Suppressor macrophage treated with lipopolysaccharide for 1 hour (primary cell): ENCODE measurements around the gene PLEKHA8.
"Not testable (repeated sequence)": the region's sequence is repeated elsewhere in the genome, so short reads cannot be mapped to it uniquely, and the experiment has no call there.

Experiments
- DNase-seq, 3 donors: peaks; one replicate each; pipeline ENCODE4 v3.0.0-alpha.2; 2020 to 2022

Gene PLEKHA8

DNA sequence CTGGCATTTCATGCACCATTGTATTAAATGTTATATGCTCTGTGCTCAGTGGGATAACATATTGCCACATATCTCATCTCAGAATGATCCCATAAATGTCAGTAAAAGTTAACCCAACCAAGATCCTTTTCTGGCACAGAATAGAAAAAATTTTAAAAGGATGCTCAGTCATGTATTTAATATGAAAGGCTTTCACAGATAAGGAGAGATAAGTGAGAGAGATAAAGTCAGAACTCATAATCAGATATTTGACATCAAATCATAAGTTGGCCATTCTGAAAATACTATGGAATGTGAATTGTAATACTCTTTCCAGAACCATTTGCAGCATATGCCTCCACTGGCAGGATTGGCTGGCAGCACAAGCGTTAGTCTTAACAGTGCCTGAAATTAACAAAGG lies 38.5 kb downstream of the PLEKHA8 start:
- DNase-seq: no peak

DNA sequence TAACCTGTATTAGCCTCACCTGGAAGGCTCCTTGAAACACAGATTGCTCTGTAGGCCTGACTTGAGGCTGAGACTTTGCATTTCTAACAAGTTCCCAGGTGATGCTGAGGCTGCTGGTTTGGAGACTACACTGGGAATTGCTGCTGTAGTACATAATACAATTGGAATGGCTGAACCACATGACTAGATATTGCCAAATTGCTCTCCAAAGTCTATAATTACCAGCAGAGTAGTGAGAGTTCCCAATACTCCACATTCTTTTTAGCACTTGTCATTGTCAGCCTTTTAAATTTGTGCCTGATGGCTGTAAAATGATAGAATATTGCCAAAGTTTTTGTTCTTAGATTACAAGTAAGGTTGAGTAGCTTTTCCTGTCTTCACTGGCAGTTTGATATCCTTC lies 39.9 kb downstream of the PLEKHA8 start:
- DNase-seq: no peak

- DNase-seq: peak in 2 of 3 donors; percentile 8 to 19
Observed at GRCh38 chr7:30069096-30069867, 41.1 kb downstream of the PLEKHA8 start.

- DNase-seq: no peak
Observed at GRCh38 chr7:30070052-30070451, 41.8 kb downstream of the PLEKHA8 start.

DNA sequence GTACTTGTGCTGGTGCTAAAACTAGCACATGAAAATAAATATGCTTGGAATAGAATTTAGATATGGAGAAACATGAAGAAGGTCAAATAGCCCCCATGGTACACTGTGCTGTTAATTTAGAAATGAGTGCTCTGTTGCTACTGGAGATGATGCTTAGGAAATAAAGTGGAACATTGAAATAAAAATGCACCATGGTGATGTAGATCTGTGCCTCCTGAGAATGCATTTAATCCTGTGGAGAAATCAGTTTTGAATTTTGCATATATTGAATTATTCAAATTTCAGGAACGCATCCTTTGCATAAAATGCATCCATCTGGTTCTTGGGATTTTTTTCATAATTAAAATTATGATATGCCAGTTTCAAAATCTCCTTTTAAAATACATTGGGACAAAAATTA lies 44.5 kb downstream of the PLEKHA8 start:
- DNase-seq: no peak

GRCh38 chr7:30074422-30075030 lies 46.3 kb downstream of the PLEKHA8 start:
- peak; percentile 39 to 45 (median 44) for DNase-seq

DNA sequence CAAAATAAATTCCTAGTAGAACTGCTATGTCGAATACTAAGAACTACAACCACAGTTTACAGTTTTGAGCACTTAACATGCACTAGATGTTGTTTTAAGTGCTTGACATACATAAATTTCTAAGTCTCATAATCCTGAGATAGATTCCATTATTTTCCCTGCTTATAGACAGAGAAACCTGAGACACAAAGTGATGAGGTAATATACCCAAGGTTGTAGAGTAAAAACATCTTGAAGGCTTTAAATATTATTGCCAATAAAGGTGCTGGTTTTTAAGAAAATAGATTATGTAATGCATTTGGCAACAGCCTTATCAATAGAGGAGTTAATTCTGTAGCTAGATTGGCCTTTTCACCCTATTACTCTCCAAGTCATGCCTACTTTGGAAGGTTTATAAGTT lies 48.2 kb downstream of the PLEKHA8 start:
- DNase-seq: no peak

- no peak for DNase-seq
Observed at GRCh38 chr7:30078280-30078679, 50.1 kb downstream of the PLEKHA8 start.

DNA sequence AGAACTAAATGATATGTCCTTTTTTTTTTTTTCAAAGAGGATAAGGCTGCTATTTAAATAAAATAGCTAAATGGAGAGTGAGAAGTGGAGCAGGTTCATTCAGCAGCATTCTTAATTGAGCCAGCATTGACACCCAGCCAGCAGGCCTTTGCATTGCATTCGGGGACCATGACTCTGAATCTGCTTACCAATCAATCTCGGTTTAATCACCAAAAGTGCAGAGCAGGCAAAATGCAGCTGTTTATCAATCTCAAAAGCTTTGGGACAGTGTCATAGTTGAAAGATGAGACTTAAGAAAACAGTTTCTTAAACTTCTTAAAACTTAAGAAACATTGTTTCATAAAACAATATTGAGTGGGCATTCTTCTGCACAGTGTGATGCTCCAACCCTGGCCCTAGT lies 51.7 kb downstream of the PLEKHA8 start:
- no peak for DNase-seq

DNA sequence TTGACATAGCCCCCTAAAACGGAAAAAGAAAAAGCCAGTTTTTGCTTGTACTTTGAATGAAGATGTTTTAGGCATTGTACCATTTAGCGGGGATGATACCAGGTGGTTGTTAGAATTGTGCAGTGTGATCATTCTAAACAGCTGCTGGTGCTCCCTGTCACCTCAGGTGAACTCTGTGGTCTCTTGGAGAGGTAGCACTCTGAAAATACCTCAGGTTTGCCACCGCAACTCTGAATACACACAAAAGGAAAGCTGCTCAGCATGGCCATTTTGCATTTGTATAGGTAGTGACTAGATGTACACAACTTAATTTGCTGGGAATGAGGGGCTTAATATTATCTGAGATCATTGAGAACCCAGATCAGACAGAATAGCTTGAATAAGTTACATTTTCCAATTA lies 52.6 kb downstream of the PLEKHA8 start:
- DNase-seq: no peak

DNA sequence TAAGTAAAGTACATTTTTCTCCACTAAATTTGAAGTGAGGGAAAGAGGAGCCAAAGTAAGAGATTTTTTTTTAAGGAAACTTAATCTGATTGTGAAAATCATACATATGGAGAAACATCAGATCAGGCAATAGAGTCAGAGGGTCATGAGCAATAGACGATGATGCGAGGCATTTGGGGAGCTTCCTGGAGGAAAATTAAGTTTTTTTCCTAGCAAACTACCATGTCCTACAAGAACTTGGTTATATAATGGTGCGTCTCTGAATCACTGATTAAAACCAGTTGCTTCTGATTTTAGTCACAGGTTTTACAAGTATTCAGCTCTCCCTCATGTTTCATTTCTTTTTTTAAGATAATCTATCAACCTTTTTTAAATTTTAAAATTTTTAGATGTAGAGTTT lies 54.5 kb downstream of the PLEKHA8 start:
- no peak for DNase-seq

DNA sequence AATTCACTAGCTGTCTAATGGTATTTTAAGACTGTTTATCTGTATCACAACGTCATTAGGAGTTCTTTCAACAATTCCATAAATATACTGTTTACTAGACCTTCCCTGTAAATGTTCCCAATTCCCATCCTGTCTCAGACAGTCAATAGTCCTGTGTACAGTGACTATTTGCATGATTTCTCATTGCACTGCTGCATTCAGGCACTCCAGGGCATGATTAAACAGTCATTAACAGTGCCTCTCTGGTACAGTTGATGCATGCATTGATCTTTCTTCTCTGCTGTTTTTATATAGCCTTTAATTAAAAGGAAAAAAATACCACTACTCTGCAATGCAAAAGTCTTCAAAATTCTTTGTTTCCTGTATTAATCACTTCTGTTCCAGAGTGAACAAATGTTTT lies 55.1 kb downstream of the PLEKHA8 start:
- DNase-seq: no peak

- no peak for DNase-seq
Observed at GRCh38 chr7:30084212-30084611, 56.0 kb downstream of the PLEKHA8 start.

DNA sequence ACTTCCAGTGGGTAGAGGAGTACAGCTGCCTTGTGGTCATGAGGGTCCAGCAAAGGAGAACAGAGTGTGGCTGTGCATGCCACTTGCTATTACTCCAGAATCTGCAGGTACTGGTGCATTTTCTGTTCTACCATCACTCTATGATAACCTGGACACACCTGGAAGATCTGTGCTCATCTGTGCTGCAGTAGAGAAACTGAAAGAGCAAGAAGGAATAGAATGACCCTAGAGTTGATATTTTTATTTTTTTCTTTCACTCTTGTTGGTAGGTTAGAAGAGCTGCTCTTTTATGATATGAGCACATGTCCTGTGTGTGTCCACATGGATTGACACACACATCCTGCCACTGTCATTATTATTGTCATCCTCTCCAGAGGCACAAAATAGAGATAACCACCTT lies 58.3 kb downstream of the PLEKHA8 start:
- no peak for DNase-seq

DNA sequence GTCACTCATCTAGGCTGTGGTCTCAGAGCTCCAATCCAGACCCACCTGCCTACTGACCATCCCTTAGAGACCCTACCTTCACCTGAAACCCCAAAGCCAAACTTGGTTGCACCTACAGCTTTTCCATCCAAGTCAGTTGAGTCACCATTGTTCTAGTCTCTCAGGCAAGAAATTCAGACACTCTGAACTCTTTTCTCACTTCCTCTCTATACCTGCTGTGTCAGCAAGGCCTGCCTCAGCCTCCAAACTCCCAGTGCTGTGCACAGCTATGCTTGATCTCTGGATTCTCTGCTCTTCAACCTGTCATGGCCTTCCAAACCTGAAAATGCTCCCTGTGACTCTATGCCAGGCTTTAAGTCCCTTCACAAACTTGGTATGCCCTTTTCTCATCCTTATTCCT lies 59.2 kb downstream of the PLEKHA8 start:
- peak in 1 of 3 donors; percentile 10 for DNase-seq

GRCh38 chr7:30088362-30088761 lies 60.1 kb downstream of the PLEKHA8 start:
- DNase-seq: no peak

- no peak for DNase-seq
Observed at GRCh38 chr7:30090111-30090510, 61.9 kb downstream of the PLEKHA8 start.

GRCh38 chr7:30091491-30091912 lies 63.3 kb downstream of the PLEKHA8 start:
- no peak for DNase-seq

DNA sequence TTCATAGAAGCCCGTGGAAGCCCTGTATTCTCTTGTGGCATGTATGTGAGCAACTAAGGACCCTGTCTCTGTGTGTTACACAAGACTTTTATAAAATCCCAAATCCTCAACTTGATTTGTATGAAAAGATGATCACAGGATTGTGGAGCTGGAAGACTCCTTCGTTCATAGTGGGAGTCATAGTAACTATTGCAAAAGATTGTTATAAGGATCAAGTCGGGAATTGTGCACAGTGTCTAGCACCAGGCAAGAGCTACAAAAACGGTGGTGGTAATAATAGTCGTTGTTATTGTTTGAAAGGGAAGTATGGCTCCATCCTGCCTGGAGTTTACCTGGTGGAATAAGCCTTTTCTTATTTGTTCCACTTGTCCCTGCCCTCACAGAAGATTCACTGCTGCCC lies 63.8 kb downstream of the PLEKHA8 start:
- no peak for DNase-seq

GRCh38 chr7:30093420-30093952 lies 65.3 kb downstream of the PLEKHA8 start:
- DNase-seq: no peak

DNA sequence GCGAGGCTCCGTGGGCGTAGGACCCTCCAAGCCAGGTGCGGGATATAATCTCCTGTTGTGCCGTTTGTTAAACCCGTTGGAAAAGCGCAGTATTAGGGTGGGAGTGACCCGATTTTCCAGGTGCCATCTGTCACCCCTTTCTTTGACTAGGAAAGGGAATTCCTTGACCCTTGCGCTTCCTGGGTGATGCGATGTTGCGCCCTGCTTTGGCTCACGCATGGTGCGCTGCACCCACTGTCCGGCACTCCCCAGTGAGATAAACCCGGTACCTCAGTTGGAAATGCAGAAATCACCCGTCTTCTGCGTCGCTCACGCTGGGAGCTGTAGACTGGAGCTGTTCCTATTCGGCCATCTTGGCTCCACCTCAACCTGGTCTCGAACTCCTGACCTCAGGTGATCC lies 70.4 kb downstream of the PLEKHA8 start:
- DNase-seq: not testable (repeated sequence)

DNA sequence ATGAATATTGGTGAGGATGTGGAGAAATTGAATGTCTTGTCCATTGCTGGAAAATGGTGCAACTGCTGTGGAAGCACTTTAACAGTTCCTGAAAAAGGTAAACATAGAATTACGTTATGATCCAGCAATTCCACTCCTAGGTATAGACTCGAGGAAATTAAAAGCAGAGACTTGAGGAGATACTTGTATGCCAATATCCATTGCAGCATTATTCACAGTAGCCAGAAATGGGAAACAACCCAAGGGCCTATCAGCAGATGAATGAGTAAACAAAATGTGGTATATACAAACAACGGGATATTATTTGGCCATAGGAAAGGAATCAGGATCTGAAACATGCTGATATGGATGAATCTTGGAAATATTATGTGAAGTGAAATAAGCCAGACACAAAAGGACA lies 74.1 kb downstream of the PLEKHA8 start:
- DNase-seq: no peak

DNA sequence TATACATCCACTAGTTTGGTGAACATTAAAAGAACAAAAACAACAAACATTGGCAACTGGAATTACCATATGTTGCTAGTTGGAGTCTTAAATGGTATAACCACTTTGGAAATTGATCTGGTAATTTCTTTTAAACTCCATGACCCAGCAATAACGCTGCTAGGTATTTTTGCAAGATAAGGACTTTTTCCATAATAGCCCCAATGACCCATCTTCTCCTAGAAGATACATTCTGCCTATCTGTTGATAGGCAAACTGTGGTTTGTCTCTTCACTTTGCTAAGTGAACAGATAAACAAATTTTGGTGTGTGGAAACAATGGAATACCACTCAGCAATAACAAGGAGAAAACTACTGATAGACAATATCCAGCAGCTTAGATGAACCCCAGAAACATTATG lies 75.9 kb downstream of the PLEKHA8 start:
- DNase-seq: no peak

GRCh38 chr7:30112103-30112713 lies 84.0 kb downstream of the PLEKHA8 start:
- DNase-seq: no peak
